ENCODE results near the gene HVCN1.
"Not testable (repeated sequence)": the region's sequence is repeated elsewhere in the genome, so short reads cannot be mapped to it uniquely, and the experiment has no call there.

Gene HVCN1

DNA sequence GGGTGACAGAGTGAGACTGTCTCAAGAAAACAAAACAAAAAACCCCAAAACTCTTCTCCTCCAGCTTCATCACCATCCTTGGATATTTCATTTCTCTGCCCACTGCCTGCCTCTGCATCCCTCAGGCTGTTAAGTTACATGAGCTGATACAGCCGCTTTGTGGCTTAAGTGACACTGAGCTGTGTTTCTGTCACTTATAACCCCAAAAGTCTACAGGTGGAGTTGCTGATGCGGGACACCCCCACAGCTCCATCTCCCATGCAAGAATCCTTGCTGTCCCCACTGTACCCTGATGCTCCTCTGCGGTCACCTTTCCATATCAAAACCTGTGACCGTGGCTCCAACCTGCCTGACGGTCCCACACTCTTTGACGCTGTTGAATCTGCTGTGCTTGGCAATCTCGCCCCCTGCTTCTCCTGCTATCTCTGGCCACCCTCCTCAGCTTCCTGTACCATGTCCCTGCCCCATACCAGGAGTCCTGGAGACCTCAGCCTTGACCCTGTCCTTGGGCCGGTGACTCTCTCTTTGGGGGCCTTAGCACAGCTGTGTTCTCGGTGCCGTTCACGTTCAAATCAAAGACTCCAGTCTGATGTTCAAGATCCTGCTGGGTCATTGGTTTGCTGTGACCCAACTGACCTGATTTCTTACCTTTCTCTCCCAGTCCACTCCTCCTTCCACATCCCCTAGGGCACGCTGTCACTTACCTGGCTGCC, 20.3 kb downstream of the HVCN1 start:
- no peak for DNase-seq (ENCODE audit: low read depth in 2 of 2, low spot score in 1 of 2)

DNA sequence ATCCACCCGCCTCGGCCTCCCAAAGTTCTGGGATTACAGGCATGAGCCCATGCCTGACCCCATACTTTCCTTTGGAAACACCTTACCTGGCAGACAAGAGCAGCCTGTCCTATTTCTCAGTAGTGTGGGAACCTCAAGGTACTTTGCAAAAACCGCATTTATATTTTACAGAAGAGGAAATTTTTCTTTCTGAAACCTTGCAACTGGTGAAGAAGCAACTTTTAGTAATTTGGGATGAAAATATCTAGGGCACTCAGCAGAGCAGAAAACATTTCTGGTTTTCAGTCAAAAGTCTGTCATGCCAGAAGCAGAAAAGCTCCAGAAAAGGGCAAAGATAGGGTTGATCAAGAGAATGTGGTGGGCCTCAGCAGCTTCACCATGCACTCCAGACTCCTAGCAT, 21.2 kb downstream of the HVCN1 start:
- DNase-seq (ENCODE audit: low read depth in 2 of 2, low spot score in 1 of 2) = no peak

DNA sequence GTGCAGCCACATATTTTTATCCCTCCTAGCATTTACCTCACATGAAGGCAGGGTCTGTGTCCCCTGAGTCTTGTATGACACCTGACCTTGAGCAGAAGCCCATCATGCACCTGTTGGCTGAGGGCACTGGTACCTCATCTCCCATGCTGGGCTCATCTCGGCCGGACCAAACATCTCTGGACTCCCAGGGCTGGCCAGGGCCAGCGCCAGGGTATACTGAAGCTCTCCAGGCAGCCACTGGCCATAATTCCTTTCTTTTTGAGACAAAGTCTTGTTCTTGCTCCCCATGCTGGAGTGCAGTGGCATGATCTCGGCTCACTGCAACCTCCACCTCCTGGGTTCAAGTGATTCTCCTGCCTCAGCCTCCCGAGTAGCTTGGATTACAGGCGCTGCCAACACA, 22.0 kb downstream of the HVCN1 start:
- no peak for DNase-seq (ENCODE audit: low read depth in 2 of 2, low spot score in 1 of 2)

DNA sequence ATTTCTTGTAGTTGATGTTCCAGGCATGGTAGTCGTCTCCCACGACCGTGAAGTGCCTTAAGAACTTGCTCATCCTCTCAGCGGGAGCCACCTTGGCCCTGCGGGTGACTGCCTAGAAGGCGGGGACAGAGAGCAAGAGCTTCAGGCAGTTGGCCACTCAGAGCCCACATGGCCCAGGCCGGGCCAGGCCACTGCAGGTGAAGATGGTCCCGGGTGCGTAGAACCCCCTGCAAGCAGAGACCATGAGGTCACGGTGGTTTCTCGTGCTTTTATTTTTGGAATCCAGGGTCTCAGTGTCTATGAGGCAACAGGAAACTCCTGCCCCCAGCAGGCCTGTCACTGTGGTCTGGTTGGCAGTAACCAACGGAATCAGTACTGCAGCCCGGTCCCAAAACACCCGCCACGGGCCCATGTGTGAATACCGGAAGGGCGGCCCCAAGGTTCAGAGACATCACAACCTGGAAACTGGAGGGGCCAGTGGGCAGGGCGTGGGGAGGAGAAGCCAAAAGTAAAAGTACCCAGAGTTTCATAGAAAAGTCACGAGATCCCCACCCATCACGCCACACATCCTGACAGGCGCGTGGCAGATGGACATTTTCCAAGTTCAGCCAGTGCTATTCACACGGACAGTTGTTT, 27.5 kb downstream of the HVCN1 start:
- DNase-seq (ENCODE audit: low read depth in 2 of 2, low spot score in 1 of 2) = peak; percentile 22 to 46

DNA sequence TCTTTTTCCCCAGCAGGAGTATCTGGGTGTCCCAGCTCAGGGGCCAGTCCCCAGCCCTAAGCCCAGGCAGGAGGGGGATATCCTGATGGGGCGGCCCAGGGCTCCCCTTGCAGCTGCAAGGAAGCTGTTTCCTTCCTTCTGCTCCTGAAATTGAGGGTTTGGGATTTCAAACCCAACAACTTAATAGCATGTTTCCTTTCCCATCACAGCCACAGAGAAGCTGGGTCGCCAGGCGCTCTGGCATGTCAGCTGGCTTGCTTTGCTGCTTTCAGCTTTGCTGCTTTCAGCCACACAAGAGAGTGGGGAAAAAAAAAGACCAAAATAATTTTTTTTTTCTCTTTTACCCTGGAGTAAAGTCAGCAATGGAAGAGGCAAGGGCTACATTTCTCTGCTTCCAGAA, 30.0 kb downstream of the HVCN1 start:
- no peak for DNase-seq (ENCODE audit: low read depth in 2 of 2, low spot score in 1 of 2)

DNA sequence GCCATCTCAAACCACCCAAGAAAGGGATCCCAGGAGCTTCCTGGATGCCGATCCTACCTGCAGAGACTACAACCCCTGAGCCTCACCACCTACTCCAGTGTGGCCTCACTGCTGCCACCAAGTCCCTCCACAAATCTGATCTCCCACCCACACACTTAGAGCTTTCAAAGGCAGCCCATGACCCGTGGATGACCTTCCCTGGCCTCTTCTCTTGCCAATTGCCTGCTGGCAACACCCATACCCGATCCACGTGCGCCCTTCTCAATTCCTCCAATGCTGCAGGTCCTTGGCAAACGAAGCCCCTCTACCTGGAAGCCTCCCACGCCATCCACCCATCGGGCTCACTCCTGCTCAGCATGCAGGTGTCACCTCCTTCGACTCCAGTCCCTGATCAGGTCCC, 30.7 kb downstream of the HVCN1 start:
- DNase-seq (ENCODE audit: low read depth in 2 of 2, low spot score in 1 of 2) = no peak

DNA sequence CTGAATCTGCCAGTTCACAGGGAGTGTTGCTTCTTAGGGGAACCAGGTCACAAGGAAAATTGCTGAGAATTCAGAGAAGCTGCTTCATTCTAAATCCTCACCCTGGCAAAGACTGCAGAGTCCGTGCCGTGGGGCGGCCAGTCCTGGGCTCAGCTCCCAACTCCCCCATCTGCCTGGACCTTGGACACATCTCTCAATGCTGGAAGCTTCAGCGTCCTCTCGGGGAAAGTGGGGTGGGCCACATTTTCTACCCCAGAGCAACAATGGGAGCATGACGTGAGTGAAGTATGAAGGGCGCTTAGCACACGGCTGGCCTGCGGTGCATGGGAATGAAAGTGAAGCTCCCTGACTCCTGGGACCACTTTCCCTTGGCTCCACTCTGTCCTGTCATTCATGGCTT, 31.2 kb downstream of the HVCN1 start:
- no peak for DNase-seq (ENCODE audit: low read depth in 2 of 2, low spot score in 1 of 2)

DNA sequence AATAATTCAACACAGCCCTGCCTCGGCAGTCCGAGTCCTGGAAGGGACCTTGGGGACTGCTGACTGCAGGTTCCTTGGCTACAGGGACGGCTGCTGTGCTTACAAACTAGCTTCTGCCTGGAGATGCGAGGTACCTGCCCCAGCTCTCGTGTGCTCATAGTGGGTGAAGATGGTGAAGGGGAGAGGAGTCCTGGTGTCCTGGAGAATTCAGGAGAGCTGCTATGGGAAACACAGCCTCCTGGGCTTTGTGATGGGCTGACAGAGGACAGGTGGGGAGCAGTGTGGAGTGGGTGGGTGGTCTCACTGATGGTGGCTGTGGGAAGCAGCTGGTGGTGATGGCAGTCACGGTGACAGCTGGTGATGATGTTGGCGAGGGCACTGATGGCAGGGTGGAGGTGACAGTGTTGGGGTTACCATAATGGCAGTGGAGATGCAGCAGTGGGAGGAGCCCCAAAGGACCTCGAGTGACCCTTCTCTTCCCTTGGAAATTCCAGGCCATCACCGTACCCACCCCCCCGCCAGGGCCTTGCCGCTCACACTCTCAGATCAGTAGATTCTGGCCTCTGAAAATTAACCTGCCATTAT, 32.8 kb downstream of the HVCN1 start:
- DNase-seq (ENCODE audit: low read depth in 2 of 2, low spot score in 1 of 2) = no peak

DNA sequence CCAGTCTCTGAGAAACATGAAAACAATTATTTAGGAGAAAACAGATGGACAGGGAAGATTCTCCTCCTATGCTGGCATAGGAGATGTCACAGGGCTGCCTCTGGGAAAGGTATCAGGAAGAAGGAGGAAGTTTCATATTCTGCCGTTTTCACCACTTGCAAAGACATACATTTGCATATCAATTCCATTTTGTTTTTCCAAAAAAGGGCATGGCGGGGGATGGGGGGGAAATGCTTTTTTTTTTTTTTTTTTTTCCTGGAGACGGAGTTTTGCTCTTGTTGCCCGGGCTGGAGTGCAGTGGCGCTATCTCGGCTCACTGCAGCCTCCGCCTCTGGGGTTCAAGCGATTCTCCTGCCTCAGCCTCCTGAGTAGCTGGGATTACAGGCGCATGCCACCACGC, 34.7 kb downstream of the HVCN1 start:
- DNase-seq (ENCODE audit: low read depth in 2 of 2, low spot score in 1 of 2) = not testable (repeated sequence)

DNA sequence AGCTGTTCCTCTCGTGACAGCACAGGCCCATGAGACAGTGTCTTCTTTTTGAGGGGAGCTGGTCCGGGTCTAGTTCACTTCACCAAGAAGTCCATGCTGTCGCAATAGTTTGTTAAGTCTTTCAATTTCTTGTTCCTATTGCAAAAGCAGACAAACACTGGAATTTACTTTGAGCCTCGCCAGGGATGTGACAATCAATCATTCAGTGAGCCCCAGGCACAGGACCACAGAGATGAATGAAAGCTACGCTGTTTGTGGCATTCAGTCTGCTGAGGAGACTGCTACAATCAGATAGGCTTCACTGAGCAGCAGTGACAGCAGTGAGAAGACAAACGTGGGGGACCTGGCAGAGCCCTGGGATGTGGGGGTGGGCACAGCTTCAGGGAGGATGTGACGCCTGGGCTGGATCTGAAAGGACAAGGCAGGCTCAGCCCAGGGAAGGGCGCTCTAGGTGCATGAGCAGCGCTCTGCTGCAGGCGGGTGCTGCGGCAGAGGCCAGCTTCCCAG, 39.5 kb downstream of the HVCN1 start:
- DNase-seq (ENCODE audit: low read depth in 2 of 2, low spot score in 1 of 2) = no peak

DNA sequence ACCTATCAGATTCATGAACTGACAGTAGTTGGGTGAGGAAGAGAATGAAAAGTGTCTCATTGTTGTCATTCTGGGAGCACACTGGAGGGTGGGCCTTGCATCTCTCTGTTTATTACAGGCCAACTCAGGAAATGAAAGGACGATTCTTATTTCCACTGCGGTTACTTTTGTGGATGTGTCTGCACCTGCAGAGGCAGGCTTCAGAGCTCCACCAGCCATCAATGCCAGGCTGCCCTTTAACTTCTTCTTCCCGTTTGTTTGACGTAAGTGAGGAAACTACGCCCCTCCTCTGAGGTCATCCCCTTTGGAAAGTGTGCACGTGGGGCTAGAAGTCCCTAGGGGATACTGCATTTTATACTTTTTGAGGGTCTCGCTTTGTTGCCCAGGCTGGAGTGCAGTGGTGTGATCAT, 41.3 kb downstream of the HVCN1 start:
- DNase-seq (ENCODE audit: low read depth in 2 of 2, low spot score in 1 of 2) = no peak

DNA sequence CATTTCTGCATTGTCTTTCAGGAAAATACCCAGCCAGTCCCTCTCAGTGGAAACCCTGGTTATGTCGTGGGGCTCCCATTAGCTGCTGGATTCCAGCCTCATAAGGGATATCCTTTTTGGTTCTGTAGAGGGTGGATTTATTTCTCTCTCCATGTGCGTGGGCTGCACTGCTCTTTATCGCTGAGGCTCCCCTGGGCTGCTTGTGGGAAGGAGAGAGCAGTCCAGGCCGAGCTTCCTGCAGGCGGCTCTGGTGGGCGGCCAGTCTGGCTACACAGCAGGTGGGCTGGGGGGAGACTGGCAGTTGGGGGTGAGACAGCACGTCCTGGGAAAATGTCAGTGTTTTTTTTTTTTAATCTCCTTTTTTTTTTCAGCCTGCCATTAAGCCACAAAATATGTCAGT, 47.4 kb downstream of the HVCN1 start:
- DNase-seq (ENCODE audit: low read depth in 2 of 2, low spot score in 1 of 2) = no peak

DNA sequence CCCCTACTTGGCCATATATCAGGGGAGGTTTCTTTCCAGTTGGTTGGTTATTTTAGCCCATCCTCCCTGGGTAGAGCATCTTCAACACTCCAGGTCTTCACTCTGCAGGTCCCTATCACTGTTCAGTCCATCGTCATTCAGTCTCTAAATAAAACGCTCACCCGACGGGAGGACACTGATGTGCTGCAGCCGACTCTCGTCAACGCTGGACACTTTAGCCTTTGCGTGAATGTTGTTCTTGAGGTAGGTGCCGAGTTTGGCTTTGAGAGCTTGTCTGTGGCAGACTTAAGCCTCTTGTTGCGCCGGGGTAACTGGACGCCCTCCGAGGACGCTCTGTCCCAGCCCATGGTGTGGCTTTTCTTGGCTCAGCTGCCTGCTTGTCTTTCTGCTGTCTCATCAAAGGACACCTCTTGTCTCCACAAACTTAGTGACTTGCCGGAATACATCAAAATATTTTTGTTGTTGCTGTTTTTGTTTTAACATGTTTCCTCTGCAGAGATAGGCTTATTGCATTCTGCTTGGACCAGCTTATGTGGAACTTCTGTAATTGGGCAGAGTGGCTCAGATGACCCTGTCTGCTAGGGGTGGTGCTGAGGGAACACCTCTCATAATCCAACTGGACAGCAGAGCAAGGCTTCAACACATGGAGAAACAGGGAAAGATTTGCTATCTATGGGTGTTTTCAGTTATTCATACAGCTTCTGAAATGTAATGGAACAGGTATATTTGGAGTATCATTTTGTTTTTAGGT, 48.5 kb downstream of the HVCN1 start:
- no peak for DNase-seq (ENCODE audit: low read depth in 2 of 2, low spot score in 1 of 2)

DNA sequence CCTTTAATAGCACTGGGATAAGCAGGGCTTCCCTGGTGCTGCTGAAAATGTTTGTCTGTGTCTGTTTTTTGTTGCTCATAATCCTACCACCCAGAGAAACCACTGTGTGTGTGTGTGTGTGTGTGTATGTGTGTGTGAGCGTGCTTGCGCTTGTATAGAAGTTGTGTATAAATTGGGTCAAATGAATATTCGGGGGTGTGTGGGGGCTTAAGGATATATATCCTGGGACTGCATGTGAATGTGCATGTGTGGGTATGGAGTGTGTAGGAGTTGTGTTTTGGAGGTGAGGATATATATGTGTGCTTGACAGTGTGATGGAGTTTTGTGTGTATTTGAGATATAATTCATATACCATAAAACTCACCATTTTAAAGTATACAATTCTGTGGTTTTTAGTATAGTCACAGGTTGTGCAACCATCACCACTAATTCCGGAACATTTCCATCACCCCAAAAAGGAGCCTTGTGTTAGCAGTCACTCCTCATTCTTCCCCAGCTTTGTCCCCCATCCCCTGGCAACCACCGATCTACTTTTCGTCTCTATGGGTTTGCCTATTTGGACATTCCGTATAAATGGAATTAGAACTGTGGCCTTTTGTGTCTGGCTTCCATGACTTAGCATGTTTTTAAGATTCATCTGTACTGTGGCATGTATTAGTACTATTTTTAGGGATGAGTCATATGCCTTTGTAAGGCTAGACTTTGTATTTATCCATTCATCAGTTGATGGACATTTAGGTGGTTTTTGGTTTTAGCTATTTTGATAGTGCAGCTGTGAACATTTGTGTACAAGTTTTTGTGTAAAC, 49.4 kb downstream of the HVCN1 start:
- DNase-seq (ENCODE audit: low read depth in 2 of 2, low spot score in 1 of 2) = no peak

DNA sequence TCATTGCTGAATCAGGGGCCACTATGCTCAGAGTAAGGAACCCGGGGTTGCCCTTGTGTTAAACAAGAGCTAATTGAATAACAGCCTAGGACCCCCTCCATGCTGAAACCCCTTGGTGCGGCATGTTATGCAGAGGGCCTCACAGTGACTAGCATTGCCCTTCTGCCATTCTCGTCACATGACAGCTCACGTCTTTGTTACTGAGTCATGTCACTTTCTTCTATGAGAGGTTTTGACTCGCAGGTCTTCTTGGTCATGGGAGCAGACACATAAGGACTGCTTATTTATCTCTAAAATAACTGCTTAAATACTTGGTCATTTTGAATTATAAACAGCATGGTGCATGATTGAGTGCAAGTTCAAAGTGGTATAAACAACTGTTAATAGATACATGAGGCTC, 50.1 kb downstream of the HVCN1 start:
- DNase-seq (ENCODE audit: low read depth in 2 of 2, low spot score in 1 of 2) = no peak

DNA sequence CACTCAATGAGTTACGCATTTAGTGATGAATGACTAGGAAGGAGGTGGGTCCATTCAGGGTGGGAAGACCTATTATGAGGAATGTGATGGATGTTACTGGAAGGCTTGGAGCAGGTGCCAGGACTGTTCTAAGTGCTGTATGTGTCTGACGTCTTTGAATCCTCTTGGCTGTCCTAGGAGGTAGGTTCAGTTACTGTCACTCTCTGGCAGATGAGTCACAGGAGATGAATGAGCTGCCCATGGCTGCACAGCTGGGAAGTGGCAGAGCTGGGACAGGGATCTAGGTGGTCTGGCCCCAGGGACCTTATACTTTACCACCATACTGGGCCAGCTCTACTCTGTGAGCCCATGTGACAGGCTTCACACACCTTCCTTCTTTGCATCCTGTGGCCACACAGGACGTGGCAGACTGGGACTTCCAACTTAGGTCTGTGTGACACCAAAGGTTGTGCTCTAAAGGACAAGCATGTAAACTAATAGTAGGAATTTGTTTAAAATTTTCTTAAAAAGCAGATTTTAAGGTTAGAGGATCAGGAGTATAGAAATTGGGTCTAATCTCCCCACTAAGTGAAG, 51.0 kb downstream of the HVCN1 start:
- DNase-seq (ENCODE audit: low read depth in 2 of 2, low spot score in 1 of 2) = no peak

DNA sequence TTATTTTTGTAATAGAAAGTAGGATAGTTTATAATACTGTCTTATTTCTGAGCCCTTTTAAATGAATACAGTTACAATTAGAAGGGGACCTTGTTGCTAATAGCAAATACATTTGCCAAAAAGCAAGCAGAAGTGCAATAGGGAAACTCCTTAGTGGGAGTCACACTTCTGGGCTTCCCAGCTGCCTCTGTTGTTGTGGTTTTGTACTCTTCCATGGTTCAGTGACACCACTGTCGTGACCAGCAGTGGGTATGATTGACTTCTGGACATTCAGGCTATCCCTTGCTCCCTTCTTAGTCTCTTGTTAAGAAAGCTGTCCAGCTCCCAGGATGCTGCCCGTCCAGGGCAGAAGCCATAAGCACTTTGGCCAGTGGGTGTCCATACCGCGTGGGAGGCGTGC, 52.4 kb downstream of the HVCN1 start:
- DNase-seq (ENCODE audit: low read depth in 2 of 2, low spot score in 1 of 2) = no peak

DNA sequence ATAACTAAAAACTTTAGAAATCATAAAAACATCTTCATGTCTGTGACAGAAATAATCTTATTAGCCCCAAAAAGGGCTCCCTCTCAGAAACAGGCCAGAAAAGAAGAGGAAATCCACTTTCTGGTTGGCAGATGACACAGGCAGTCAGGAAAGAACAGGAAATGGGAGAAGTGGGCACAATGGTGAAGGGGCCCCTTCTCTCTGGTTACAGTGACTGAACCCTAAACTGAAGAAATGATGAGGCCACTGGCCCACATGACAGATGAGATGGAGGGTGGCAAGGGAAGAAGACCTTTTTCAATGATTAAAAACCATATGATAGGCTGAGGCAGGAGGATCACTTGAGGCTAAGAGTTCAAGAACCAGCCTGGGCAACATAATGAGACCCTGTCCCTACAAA, 53.9 kb downstream of the HVCN1 start:
- DNase-seq (ENCODE audit: low read depth in 2 of 2, low spot score in 1 of 2) = no peak

DNA sequence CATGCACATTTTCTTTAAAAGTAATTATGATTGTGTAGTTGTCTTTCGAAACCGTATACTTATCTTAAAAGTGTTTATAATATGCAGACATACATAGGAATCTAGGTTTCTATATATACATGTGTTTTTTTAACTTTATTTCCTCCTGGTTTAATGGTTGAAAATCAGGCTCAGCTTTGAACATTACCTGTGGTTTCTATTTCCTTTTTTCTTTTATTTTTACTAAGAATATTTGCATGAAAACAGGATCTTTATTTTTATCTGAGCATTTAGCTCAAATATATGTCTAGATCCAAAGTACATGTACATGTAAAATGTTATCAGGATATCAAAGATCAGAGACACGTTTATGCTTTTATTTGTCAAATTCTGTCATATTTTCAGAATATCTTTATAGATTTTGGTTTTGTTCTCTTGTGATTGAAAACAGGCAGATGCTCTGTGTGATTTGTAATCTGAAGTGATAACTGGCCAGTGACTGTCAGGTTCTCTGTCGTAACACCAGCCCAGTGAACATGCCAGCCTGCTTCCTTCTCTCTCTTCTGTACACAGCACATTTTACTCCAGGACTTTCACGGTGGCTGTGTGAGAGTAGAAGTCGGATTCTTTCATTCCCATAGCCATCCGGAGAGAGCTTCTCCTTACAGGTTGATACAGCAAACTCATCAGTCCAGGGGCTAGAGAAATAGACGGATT, 61.3 kb downstream of the HVCN1 start:
- DNase-seq (ENCODE audit: low read depth in 2 of 2, low spot score in 1 of 2) = no peak

DNA sequence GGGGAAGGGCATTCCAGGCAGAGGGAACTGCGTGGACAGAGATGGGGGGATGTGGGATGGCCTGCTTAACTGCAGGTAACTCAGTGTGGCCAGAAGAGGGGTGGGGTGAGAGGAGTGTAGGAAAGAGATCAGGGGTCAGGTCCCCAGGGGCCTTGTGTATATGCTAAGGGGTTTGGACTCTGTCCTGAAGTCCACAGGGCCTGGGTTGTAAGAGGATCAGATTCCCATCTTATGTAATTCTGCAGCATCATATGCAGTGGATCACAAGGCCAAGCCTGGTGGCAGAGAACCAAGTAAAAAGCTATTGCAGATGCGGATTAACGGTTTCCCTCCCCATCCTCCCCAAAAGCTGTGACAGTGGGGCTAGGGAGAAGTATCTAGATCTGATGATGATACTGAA, 66.3 kb downstream of the HVCN1 start:
- DNase-seq (ENCODE audit: low read depth in 2 of 2, low spot score in 1 of 2) = no peak
